IPS DF 4.7 (cell line): ENCODE measurements around the gene BMP8B.
"Not testable (repeated sequence)": the region's sequence is repeated elsewhere in the genome, so short reads cannot be mapped to it uniquely, and the experiment has no call there.

Experiments used
- DNase-seq: peaks from one replicate; pipeline ENCODE4 v3.0.0-alpha.2; 2013; ENCODE audit warnings: low spot score; ENCODE audit errors: extremely low read depth

BMP8B gene

DNA sequence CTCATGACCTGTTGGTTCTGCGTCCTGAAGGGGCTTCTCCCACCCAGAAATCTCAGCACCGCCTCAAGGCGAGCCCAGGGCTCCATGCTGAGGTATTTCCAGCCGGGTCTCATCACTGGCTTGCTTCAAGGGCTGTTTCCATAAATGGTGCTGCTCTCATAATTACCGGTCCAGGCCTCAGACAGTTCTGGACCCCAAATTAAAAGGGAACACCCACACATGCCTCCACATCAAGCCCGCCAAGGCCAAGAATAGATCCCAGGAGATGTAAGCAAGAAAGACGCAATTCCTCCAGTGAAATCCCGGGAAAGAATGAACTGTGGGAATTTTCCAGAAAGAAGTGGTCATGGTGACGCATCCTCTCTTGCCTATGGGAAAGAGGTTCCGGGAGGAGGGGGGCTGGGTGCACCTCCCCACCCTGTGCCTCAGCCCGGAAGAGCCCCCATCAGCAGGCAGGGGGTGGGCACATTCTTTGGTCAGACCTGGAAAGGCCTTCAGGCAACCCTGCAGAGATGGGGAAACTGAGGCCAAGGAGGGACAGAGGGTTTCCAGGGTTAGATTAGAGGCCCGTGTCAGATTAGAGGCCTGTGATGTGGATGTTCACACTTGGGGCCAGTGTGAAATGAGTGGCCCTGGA, 10.1 kb downstream of the BMP8B start:
- not testable (repeated sequence) for DNase-seq

GRCh38 chr1:39777896-39778295, 10.8 kb downstream of the BMP8B start:
- not testable (repeated sequence) for DNase-seq

- no peak for DNase-seq
Measured at GRCh38 chr1:39777306-39777705, 11.4 kb downstream of the BMP8B start.

GRCh38 chr1:39776886-39777285, 11.8 kb downstream of the BMP8B start:
- no peak for DNase-seq

- no peak for DNase-seq
Measured at GRCh38 chr1:39776400-39776713, 12.3 kb downstream of the BMP8B start.

DNA sequence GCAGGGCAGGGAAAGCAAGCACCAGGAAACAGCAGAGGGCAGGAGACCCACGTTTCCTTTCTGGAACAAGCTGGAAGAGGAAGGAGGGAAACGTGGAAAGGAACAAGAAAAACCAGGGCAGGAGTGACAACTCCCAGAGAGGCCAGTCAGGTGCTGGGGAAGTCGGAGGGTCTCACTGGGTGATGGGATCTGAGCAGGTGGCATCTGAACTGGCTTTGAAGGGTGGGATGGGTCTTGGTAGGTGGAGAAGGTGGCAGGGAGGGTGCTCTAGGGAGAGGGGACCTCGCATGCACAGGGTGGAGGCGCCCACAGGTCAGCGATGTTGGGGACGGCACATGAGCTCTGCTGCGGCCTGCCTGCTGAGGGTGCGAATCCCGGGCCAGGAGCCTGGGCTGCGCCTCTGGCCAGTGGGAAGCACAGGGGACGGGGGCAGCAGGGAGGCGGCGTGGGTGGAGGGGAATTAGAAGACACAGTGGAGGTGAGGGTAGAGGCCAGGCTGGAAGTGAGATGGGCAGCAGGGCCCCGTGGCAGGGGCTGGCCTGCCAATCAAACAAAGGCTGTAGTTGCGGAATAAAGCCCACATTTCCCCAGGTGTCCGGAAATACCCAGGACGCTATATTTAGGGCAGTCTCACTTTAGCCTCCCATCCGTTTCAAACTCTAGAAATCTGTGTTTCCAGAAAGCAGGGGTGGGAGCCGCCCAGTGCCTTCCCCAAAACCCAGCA, 12.8 kb downstream of the BMP8B start:
- DNase-seq, result not testable (repeated sequence)

DNA sequence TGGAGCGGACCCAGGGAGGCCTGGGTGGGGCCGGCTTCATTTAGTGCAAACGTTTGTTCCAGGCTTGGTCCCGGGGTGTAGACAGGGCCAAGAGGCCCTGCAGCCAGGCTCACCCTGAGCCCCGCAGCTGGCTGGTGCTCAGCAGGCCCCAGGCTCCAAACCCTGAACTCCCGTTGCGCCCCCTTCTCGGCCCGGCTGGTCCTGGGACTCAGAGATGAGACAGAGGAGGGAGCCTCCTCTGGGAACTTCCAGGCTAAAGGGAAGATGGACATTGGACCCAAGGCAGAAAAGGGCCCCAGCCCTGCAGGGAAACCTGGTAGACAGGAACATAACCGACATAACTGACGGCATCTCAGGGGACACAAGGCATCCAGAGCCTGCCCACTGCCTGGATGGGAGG, 13.5 kb downstream of the BMP8B start:
- not testable (repeated sequence) for DNase-seq

DNA sequence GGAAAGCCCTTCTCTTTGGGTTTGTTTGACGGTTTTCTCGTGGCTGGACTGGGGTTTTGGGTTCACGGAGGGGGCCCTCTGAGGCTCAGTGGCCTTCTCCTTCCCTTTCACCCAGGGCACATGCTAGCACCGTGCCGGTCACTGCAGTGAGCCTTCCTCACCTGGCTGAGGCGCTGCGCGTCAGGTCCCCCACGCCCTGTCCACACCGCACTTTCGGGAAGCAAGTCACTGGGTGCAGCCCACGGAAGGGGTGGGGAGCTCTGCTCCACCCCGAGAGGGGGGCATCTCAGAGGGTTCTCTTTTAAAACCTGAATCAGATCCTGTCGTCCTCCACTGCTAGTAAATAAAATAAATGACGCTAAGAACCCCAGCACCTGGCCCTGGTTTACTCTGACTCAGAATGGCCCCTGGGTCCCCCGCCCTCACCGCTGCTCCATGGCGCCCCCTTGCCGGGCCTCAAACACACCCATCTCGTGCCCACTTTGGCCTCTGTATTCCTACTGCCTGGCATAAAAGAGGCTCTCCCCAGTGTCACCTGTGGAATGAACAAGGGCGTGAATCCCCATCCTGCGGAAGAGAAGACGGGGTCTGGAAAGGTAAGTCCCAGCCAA, 15.2 kb downstream of the BMP8B start:
- not testable (repeated sequence) for DNase-seq

DNA sequence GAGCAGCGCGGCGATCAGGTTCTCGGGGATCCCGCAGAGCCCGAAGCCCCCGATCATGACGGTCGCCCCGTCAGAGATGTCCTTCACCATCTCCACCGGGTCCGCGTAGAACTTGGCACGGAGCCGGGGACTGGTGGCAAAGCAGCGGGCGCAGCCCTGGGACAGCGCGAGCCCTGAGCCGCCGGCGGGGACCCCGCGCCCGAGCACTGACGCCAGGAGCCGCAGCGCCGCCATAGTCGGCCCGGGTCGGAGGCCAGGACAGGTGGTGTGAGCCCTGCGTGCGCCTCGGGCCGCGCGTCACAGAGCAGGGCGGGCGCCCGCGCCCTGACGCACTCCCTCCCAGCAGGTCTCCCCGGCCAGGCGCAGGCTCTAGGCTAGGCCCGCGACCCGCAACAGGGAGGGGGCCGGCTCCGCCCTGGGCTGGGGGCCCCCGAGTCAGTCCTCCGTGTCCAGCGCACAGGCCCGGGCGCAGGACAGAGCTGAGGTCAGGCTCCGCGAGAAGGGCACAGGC, 17.6 kb downstream of the BMP8B start, which contains the start of gene OXCT2:
OXCT2 (minus strand) TSS at position 327 of the 511 bp plus-strand sequence; CDS start at position 234, 93 bp downstream.
- not testable (repeated sequence) for DNase-seq

DNA sequence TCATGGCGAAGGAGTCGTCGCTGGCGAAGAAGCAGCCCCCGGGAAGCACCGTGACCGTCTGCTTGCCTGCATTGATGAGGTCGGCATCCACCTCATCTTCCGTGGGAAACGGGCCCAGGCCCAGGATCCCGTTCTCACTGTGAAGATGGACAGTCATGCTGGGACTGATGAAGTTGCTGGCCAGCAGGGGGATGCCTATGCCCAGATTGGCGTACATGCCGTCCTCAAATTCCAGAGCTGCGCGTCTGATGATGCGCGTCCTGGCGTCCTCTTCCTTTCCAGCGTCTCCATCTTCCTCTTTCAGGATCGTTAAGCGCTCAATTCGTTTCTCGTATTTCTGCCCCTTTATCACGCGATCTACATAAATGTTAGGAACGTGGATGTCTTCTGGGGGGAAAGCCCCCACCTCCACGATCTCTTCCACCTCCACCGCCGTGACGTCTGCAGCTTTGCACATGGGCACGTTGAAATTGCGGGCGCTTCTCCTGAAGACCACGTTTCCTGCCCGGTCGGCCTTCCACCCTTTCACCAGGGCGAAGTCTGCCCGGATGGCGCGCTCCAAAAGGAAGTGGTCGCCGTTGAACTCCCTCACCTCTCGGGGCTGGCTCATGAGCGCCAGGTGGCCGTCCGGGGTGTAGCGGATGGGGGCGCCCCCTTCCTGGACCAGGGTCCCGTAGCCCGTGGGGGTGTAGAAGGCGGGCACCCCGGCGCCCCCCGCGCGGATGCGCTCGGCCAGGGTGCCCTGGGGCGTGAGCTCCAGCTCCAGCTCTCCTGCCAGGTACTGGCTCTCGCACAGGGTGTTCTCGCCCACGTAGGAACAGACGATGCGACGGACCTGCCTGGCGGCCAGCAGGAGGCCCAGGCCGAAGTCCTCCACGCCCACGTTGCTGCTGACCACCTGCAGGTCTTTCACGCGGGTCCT, 18.3 kb downstream of the BMP8B start:
- DNase-seq, result not testable (repeated sequence)

DNA sequence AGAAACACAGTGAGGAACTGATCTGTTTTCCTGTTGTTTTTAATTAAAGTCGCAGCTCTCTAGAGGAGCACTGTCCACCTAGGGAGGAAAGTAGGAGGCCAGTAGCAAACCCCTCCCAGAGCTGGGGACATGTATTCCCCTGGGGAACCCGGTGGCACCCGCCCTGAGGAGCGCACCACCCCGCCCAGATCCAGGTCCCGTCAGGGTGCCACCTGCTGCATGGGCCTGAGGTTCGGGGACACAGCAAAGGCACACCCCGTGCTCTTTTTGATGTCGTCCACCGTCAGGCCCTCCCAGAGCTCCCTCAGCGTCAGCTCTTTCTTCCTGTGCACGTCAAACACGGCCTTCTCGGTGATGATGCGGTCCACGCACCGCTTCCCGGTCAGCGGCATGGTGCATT, 19.2 kb downstream of the BMP8B start:
- DNase-seq, result not testable (repeated sequence)

- not testable (repeated sequence) for DNase-seq
Measured at GRCh38 chr1:39766466-39766865, 22.2 kb downstream of the BMP8B start.

DNA sequence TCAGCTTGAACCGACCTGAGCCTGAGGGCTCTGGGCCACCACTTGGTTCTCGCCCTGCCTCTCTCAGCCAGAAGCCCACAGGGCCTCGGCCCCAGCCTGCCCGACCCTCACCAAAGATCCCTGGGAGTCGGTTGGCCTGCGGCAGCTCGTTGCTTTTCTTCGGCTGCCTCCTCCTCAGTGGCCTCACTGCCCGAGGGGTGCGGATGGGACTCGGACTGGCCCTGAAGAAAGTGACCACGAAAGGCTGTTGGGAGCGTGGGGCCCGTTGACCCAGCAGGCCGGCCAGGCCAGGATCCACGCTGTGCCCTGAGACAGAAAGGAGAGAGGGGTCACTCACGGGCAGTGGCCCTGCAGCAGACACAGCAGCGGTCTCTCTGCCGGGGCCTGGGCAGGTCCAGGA, 24.2 kb downstream of the BMP8B start:
- not testable (repeated sequence) for DNase-seq

DNA sequence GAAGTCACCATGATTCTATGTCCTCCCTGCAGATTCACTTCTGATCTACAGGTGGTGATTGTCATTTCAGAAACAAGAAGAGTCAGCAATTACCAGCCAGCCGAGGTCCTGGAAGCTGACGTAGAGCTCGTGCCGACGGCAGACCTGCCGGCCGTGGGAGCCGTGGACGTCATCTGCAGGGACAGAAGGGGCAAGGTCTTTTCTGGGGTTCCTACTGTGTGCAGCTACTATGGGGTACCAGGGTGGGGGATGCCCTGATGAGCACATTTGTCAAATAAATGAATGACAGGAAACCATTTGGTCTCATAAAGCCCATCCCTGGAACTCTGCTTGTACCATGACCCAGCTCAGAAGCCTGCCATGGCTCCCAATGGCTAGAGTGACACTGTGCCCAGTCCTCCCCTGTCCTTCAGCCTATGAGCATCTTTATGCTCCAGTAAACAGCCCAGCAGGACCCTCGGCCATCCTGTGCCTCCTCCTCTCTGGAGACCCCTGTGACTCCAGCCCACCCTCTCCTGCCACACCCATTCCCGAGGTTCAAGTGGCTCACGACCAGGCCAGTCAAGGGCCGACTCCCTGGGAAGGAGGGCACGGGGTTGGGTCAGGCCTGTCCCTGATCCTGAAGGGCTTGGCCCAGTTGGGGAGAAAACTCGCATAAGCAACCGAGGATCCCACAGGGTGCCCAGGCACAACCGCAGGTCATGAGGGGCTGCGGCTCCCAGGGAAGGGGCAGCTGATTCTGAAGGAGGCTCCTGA, 24.9 kb downstream of the BMP8B start:
- DNase-seq, result not testable (repeated sequence)

DNA sequence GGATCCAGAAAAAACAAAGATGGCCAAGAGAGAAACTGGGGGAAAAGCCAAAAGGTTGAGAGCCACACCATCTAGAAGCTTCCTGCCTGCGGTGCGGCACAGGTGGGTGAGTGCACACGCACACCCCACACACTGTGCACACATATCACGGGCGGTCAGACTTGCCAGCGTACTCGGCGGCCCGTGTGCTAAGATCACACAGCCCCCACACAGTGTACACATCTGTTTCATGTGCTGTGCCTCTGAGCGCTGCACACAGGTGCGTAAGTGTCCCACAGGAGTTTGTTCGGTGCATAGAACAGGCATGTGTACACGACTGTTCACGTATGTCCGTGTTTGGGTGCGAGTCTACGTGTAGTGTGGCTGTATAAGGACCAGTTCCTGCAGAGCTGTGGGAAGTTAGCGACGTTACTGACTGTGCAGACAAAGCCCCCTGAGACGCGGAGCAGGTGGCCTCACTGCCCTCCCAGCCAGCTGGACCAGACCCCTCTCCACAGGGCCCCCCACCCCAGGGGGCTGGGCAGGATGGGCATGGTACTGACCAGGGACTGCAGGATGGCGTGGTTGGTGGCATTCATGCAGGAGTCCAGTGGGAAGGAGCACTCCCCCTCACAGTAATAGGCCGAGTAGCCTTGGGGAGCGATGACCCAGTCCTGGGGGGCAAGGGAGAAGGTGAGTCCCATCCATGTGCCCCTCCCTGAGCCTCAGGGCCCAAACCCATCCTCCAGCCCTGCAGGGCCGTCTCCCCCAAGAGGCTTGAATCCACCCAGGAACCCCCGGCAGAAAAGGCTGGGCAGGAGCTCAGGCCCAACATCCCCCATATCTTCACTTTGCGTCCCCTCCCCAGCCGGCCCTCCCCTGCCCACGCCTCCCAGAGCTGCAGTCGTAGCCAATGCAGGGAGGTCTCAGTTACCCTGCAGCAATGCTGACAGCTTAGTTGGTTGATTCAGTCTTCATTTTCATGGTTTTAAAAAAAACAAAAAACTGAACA, 25.8 kb downstream of the BMP8B start:
- DNase-seq, result no peak

GRCh38 chr1:39761557-39762260, 27.0 kb downstream of the BMP8B start:
- DNase-seq, result no peak

DNA sequence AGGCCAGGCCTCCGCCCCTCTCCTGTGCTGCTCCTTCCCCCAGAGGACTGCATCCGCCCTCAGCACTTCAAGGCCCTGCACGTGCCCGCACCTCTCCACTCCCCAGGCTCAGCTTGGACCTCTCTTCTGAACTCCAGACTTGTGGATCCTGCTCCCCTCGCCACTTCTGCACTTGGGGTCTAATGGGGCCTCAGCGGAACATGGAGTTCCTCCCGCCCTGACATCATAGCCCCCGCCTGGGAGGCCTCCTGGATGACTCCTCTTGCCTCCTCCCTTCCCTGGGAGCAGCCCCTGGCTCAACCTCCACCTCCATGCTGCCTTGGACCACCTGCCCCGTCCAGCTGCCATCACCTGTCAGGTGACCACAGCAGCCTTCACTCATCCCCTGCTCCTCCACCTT, 27.6 kb downstream of the BMP8B start:
- no peak for DNase-seq

DNA sequence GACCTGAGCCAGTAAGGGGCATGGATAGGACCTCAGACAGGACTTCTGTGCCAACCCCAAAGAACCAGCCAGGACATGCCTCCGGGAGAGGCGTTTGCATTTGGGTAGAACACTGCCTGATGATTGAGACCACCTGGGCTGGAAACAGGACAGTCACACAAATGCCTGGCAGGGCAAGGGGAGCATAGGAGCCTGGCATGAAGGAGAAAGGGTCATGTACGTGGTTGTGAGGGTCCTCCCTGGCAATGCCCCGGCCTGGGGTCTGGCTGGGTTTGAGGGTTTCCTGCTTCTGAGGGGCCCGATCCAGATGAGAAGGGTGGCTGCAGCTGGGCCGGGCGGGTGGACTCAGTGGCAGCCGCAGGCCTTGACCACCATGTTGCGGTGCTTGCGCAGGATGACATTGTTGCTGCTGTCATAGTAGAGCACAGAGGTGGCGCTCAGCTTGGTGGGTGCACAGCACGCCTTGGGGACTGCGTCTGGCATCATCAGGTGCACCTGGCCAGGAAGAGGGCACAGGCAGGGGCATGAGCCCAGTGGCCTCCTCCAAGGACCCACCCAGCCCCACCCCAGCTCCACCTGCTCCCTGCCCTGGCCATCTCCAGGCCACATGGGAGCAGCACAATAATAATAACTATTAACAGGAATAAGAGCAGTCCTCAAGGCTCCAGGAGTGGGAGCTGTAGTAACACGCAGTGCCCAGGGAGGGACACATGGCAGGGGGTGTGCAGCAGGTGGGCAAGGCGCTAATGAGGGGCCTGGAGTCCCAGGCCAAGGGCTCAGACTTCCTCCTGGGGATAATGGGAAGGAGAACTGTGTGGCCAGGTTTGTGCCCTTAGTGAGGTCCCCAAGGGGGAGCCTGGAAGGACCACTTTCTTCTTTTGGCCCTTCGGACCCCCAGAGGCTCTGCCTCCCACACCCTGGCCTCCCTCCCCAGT, 28.3 kb downstream of the BMP8B start:
- DNase-seq, result no peak
